CD4-positive, alpha-beta T cell treated with Interleukin-17A for 4 hours (primary cell): ENCODE data around the gene NPPC.
A peak's percentile ranks its signal among the peaks of the same experiment; 100 is the strongest.
"Not testable (repeated sequence)": the region's sequence is repeated elsewhere in the genome, so short reads cannot be mapped to it uniquely, and the experiment has no call there.

Source experiments
- DNase-seq: peaks from one replicate; pipeline ENCODE4 v3.0.0-alpha.2; 2020; ENCODE audit warnings: mixed read lengths

NPPC gene, protein sequence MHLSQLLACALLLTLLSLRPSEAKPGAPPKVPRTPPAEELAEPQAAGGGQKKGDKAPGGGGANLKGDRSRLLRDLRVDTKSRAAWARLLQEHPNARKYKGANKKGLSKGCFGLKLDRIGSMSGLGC

DNA sequence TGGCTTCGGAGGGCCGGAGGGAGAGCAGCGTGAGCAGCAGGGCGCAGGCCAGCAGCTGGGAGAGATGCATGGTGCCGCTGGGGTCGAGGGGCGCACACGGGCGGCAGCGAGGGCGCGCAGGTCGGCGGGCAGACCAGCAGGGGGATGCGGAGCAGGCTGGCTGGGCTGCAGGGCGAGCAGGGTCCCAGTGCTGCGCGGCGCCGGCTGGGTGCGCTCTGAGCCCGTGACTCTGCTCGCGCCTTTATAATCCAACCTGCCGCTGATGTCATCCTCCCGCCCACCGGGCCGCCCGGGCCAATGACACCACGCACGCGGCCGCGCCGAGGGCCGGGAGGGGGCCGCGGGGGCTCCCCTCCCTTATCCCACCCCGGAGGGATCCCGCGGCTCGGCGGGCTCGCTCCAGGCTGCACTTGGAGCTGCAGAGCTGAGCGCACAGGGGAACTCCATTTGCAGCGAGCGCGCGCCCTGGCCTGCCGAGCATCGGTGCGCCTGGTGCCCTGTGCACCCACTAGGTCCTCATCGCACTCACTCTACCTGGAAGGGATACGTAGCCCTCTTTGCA lies at the start of gene NPPC:
TSS of gene NPPC (minus strand) at position 217 of the 562 bp plus-strand sequence. CDS start at position 70, 147 bp downstream.
- peak; percentile 53 for DNase-seq

DNA sequence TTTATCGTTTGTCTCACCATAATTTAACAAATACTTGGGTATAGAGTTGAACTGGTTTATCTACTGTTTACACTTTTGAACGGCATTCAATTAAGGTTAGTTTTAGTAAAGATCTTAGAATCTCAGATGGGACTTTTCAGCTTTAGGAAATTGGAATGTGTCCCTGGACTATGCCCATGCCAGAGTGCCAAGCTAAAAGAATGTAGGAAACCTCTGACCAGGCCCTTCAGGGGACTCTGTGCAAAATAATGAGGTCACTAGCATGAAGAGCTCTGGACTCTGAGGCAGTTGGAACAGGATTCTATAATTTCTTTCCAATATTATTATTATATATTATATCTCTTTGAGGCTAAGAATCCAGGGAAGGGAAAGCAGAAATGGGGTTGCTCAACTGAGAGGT lies 48.8 kb upstream of the NPPC start:
- no peak for DNase-seq

DNA sequence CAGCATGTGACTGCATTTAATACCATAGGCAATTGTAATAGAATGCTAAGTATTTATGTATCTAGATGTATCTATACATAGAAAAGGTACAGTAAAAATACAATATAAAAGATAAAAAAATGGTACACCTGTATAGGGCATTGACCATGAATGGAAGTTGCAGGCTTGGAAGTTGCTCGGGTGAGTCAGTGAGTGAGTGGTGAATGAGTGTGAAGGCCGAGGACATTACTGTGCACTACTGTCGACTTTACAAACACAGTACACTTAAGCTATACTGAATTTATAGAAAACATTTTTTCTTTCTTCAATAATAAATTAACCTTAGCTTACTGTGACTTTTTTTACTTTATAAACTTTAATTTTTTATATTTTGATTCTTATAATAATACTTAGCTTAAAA lies 44.3 kb upstream of the NPPC start:
- no peak for DNase-seq

DNA sequence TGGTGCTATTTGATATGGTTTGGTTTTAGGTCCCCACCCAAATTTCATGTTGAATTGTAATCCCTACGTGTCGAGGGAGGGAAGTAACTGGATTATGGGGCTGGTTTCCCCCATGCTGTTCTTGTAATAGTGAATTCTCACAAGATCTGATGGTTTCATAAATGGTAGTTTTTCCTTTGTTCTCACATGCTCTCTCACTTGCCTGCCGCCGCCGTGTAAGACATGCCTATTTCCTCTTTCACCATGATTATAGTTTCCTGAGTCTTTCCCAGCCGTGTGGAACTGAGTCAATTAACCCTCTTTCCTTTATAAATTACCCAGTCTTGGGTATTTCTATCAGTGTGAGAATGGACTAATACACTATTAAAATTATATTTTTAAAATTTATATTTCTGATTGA lies 42.6 kb upstream of the NPPC start:
- DNase-seq: no peak

DNA sequence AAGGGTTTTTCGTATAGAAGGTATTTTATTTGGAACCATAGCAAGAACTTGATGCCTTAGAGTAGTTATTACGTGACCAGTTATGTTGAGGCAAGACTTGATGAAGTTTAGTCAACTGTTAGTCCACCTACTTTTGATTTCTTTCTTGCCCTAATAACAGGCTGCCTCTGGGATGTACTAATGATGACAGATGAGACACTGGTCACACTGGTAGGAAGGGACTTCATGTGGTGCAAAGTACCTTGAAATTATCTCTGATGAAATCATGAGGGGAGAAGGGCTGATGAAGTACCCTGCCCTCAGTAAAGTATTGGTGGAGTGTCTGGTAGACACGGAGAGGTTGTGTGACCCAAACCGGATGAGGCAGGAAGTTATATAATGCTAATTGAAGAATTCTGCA lies 40.7 kb upstream of the NPPC start:
- no peak for DNase-seq

DNA sequence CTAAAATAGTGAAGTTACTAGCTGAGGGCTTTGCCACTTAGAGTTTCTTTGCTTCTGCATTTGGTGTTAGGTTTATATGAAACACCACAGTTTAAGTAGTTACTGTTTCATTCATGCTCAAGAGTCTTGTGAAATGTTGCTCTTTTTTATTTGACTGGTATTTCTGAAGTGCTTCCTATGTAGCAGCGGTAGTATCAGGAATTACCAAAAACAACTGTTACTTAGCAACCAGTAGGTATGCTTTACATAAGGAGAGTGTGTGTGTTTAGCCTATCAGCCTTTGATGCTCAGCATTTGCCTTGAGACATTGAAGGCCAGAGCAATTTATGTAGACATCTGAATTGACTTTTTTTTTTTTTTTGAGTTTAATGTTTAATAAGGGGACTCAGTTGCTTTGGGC lies 38.9 kb upstream of the NPPC start:
- DNase-seq: no peak

DNA sequence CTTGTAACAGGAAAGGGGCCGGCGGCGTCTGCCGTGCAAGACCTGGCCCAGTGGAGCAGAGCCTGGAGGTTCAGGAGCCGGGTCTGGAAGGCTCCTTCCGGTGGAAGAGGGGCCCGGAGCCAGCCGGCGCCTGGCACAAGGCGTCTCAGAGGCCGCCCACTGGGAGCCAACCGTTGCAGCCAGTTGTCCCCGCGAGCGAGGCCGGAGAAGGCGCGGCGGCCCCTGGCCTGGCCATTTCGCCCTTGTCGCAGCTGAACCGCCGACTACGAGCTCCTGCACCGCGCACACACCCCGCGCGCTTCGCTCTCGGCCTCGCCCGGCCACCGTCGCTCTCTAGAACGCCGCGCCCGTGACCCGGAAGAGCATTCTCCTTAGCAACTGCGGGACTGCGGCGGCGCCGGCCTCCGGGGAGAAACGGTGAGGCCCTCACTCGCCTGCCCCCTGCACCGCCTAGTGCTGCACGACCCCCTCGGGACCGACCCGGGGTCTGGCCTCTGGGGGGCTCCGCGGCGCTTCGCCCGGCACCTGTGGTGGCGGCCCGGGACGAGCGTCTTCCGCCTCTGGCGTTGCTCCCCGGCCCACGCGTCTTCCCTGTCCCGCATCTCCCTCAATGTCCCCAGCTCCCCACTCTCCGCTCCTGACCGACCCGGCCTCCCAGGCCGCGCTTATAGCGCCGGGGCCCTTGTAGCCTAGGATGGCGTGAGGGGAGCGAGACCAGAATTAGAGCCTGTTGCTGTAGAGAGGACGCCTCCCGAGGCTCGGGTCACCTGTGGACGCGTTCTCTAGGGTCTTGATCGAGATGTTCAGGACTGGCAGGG lies 35.4 kb upstream of the NPPC start, which contains the start of gene DIS3L2:
TSS of gene DIS3L2 (plus strand) at position 365 of the 818 bp plus-strand sequence. CDS start 53,215 bp downstream, outside the sequence.
- DNase-seq: peak; percentile 81

DNA sequence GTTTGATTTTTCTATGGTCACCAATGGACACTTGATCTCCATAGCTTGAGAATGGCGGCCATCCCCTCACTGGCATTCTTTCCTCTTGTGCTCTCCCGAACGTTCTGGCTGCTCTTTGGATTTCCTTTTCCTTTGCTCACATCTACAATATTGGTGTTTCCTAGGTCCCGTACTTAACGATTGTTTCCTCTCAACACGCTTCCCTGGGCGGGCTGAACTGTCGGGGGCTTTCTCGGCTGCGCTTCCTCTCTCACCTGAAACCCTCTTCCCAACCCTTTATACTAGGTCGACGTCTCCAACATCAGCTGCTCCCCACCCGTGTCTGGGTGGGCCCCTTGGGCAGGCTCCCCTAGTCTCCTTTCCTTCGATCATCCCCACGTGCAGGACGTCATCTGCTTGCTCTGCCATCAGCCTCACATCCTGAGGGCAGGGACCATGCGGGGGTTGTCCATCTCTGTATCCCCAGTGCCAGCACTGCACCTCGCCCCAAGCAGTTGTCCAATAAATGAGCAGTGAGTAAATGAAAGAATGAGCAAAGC lies 34.7 kb upstream of the NPPC start:
- DNase-seq: no peak

DNA sequence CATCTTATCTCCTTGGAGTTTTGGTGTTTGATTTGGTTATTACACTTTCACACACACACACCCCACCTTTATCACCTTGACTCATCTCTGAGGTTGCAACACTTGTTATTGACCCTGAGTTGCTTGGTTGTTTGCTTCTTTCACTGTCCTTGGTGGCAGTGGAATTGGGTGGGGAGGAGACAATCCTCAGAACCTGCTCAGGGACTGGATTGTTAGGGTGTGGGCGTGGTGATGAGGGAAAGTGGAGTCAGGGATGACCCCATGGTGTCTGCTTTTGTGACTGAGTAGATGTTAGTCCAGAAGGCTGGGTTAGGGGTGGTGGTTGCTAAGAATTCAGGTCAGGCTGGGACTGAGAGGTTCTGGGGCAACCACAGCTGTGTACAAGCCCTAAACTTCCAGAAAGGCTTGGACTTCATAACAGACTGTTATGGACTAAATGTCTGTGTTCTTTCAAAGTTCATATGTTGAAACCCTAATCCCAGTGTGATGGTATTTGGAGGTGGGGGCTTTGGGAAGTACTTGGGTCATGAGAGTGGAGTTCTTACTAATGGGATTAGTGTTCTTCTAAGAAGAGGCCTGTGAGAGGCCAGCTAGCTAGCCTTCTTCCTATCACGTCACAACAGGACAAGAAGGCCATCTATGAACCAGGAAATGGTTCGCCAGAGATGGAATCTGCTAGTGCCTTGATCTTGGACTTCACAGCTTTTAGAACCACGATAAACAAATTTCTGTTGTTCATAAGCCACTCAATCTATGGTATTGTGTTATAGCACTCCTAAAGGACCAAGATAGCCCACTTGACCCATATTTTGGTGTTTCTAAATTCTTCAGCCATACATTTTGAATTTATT lies 31.9 kb upstream of the NPPC start:
- no peak for DNase-seq

DNA sequence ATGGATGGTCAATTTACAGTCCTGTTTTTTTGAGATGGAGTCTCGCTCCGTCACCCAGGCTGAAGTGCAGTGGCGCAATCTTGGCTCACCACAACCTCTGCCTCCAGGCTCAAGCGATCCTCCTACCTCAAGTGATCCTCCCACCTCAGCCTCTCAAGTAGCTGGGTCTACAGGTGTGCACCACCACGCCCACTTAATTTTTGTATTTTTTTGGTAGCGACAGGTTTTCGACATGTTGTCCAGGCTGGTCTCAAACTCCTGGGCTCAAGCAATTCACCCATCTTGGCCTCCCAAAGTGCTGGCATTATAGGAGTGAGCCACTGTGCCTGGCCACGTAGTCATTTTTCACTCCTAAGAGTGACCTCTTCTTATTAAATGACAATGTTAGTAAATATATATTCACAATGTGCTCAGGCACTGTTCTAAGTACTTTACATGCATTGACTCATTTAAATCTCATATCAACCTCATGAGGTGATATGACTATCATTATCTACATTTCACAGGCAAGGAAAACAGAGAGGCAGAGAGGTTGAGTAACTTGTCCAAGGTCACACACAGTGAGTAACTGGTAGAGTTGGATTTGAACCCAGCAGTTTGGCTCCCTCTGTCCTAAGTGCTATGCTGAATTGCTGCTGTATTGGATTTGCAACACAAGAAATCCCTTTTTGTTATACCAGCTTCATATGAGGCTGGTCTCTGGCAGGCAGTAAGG lies 29.7 kb upstream of the NPPC start:
- DNase-seq: no peak

DNA sequence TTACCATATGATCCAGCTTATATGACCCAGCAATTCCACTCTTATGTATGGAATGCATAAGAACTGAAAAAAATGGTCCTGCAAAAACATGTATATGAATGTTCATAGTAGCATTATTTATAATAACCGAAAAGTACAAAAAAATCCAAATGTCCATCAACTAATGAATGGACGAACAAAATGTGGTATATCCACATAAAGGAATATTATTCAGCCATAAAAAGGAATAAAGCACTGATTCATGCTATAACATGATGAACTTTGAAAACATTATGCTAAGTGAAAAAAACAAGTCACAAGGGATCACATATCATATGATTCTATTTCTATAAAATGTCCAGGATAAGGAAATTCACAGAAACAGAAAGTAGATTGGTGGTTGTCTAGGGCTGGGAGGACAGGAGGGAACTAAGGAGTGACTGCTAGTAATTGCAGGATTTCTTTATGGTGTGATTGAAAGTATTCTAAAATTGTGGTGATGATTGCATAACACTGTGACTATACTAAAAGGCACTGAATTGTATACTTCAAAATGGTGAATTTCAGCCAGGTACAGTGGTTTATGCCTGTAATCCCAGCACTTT lies 25.3 kb upstream of the NPPC start:
- no peak for DNase-seq

DNA sequence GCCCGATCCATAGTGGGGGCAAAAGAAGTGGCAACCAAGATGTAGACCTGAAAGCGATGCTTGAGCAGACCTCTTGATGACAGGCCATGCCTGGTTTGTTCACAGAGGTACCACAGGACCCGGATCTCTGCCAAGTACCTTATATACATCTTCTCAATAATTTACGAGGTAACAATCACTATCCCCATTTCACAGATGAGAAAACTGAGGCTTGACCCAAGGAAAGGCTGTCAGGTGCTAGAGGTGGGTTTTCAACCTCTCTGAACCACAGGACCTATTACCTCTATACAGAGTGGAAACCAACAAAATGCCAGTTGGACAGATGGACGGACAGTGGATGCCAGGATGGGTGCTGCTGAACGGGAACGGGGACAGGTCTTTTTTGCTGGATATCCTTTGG lies 21.5 kb upstream of the NPPC start:
- DNase-seq: no peak

DNA sequence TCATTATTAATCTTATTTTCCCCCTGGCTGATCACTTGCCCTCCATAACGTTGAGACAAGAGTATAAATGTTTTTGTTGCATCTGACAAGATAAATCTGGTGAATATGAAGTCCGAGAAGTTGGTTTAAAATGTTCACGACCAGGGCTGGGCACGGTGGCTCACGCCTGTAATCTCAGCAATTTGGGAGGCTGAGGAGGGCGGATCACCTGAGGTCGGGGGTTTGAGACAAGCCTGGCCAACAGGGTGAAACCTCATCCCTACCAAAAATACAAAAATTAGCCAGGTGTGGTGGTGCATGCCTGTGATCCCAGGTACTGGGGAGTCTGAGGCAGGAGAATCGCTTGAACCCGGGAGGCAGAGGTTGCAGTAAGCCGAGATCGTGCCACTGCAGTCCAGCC lies 20.9 kb upstream of the NPPC start:
- DNase-seq: not testable (repeated sequence)

DNA sequence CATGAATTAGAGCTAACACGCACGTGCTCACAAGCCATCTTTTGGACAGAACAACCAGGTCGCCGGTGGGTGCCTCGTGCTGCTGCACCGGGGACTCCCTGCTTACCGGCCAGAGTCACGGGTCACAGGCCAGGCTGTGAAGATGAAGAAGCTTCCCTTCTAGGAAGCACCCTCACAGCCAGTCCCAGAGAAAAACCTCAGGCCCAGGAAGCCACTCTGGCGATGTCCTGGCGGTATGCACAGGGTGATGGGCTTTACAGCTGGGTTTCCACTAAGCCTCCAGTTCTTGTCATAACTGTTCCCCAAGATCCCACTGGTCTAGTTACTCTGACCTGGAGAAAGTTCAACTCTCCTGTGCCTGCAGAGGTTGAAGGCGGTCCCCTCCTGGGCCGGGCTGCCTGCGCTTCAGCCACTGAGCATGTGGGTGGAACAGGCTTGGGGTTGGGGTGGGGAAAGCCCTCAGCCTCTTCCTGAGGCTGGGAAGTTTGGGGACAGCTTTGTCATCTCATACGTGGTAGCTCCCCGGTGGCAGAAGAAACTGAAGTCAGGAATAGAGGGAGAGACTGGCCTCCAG lies 20.1 kb upstream of the NPPC start:
- DNase-seq: no peak

DNA sequence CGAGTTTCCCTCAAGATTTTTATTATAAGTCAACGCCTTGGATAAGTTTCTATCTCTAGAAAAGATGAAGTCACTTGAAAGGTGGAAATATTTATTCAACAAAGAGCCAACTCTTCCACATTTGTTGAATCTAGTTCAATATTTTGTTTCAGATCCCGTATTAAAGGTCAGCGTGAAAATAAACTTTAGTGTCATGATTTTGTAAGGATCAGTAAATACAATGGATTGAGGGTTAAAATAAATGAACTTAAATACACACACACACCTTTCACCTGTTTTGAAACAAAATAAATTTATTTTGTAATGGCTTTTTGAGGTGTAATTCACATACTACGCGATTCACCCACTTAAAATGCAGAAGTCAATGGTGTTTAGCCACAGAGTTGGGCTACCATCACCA lies 16.0 kb upstream of the NPPC start:
- no peak for DNase-seq

DNA sequence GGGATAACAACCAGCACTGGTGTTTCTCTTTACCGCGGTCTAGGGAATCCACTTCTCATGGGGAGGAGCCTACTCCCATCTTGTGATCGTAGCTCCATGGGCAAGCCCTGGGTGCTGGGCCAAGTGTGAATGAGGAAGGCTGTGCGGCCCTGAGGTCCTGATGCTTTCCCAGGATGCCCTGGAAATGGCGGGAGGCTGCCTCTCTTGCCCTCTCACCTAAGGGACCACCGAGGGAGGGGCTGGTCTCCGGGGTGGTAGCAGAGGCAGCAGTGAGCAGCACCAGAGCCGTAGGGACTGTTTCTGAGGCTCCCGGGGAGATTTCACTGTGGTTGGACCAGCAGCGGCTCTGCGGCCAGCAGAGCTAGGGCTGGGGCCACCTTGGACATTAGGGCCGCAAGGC lies 15.5 kb upstream of the NPPC start:
- DNase-seq: no peak

DNA sequence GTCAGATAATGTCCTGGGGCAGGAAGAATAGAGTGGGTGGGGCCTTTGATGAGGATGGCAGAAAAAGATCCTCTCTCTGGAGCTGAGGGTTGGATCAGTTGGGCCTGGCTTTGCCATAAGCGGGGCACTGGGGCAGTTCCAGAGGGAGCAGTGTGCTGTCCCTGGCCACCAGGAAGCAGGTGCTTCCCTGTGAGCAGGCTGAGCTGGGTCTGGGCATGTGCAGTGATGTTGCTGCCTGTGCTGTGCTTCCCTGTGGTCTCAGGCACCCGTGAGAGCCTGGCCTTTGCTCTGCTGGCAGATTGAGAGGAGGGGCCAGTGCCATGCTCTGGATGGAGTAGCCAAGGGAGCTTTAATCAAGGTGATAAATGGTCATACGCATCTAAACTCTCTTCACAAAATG lies 14.6 kb upstream of the NPPC start:
- DNase-seq: no peak

DNA sequence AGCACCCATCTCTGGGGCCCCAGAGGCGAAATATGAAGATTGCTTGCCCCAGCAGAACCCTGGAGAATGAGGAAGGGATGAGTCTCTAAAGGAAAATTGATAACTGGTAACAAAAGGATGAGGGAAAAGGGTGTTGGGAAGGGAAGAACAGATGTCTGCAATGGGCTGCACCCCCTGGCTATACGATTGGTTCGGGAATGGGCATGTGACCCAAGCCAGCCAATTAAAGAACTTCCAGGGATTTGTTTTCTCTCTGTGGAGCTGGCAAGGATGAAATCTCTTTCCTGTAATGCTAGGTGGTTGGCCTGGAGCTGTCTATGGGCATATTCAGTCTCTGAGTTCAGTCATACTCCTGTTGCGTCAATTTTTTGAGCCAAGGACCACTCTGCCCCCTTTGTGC lies 12.8 kb upstream of the NPPC start:
- no peak for DNase-seq

DNA sequence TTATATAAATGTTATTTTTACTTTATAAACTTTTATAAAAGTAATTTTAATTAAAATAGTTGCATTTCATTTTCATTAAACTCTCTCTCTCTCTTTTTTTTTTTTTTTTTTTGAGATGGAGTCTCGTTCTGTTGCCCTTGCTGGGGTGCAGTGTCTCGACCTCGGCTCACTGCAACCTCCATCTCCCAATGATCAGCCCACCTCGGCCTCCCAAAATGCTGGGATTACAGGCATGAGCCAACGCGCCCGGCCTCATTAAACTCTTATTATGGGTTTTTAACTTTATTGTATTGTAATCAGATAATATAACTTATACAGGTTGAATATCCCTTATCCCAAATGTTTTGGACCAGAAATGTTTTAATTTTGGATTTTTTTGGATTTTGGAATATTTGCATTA lies 10.9 kb upstream of the NPPC start:
- no peak for DNase-seq

DNA sequence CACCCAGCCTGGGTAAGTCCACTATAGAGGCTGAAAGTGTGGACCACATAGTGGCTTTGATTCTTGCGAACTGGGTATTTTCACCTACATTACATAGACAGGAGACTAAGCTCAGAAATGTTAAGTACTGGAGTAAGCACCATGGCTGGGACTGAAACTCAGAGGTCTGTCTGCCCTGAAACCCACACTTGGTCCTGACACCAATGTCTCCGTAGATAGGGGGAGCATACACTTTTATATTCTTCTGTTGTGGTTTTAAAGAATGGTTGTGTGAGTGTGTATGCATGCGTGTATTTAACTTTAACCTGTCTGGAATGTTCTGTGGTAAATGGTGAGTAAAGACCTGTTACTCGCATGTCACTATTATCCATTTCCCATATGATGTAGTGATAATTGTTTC lies 10.3 kb upstream of the NPPC start:
- DNase-seq: no peak

DNA sequence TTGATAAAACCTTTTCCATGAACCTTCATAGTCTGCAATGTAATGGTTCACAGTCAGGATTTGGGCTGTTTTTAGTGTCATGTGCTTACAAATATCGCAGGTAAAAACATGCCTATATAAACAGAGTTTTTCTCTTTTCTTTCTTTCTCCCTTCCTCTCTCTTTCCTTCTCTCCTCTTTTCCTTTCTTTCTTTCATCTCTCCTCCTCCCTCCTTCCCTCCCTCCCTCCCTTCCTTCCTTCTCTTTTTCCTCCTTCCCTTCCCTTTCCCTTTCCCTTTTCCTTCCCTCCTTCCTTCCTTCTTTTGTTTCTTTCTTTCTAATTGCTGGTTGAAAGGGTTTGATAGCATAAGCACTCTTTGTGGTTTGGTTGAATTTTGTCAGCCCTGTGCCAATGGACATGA lies 9.6 kb upstream of the NPPC start:
- no peak for DNase-seq

DNA sequence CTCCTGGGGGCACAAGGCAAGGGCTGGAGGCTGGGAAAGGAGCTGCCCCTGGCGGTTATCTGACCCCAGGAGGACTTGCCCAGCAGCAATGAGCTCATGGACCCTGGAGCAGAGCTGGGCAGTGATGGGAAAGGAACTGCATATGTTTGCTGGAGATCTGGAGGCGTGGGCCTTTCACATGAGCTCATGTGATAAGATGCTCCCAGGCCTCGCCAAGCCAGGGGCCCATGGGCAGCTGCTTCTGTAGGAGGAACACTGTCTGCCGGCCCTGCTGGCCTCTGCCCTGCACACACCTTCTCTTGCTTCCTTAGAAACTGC lies 9.0 kb upstream of the NPPC start:
- no peak for DNase-seq
